Colonic mucosa (tissue), 4 donors: ENCODE results near the gene KCNA10. TPM values are rescaled to one million over a fixed set of nuclear protein-coding genes. Genes with fewer than 3 reads are reported as not detected.

Source experiments
- DNase-seq: peaks from one replicate; pipeline ENCODE4 v3.0.0-alpha.2; 2020
- H3K27ac ChIP-seq: fragments of 200-600 bp; one replicate; pipeline ENCODE4 v1.8.0; 2021
- H3K27me3 ChIP-seq: fragments of 200-600 bp; one replicate; pipeline ENCODE4 v1.8.0; 2021
- H3K36me3 ChIP-seq: fragments of 200-600 bp; one replicate; pipeline ENCODE4 v1.8.0; 2021
- H3K4me1 ChIP-seq: fragments of 200-600 bp; one replicate; pipeline ENCODE4 v1.8.0; 2021; ENCODE audit warnings: mild to moderate bottlenecking
- H3K4me3 ChIP-seq: fragments of 200-600 bp; one replicate; pipeline ENCODE4 v1.8.0; 2021
- H3K9ac ChIP-seq, 2 donors: one replicate each; pipeline ENCODE4 v1.7.0; 2013; ENCODE audit warnings: control low read depth in 2 of 2, low read depth in 2 of 2, low read length in 2 of 2
- H3K9me3 ChIP-seq: fragments of 200-600 bp; one replicate; pipeline ENCODE4 v1.8.0; 2021
- CTCF ChIP-seq: fragments of 200-600 bp; IDR thresholded peaks from one replicate; pipeline ENCODE4 v1.8.0; 2022; ENCODE audit warnings: antibody characterized with exemption, mild to moderate bottlenecking
- intact Hi-C: fragments of 100-400 bp; cut with DNase I; formaldehyde crosslinking; loops from one replicate; pipeline ENCODE4 v1.14.1; 2022
- total RNA-seq, 2 donors: library from RNA; stranded (reverse); fragmentation: NEBNext Ultra II Directional in 1 of 2; extraction: Animal tissue kit (Norgen Biotek cat#: 25700) in 1 of 2; gene quantifications; one replicate each; pipeline ENCODE4 v1.2.1, GENCODE V29; 2021
- donor health status: healthy.
- donor health status: DM: no; HTN: no; CAD: no.
- donor health status: DM: no; HTN: no; CAD: no.

The KCNA10 gene
- total RNA-seq, 2 donors from 2014 or later, result not detected

- H3K27ac ChIP-seq, result no peak overlapping the region
- no peaks in the 10 kb centered on the region for H3K27me3 ChIP-seq
- no peak for TF ChIP-seq CTCF
- no peak for DNase-seq
- no peak overlapping the region for H3K4me3 ChIP-seq
- no peaks in the 10 kb centered on the region for H3K36me3 ChIP-seq
- H3K4me1 ChIP-seq, result no peaks in the 10 kb centered on the region
- no peaks in the 10 kb centered on the region for H3K9me3 ChIP-seq
- intact Hi-C loops, result loop anchor here (10.0 kb wide), 1 partner anchor 289 kb away; no protein-coding TSS in a partner anchor
- no peak overlapping the region for H3K9ac ChIP-seq
Observed at GRCh38 chr1:110494036-110494435, 24.9 kb downstream of the KCNA10 start.

GRCh38 chr1:110493059-110493699, 25.8 kb downstream of the KCNA10 start:
- no peaks in the 10 kb centered on the region for H3K9me3 ChIP-seq
- no peak for DNase-seq
- intact Hi-C loops, result loop anchor here (10.0 kb wide), 1 partner anchor 288 kb away; no protein-coding TSS in a partner anchor

GRCh38 chr1:110492573-110492972, 26.4 kb downstream of the KCNA10 start:
- DNase-seq, result no peak
- Histone ChIP-seq H3K36me3 (no peaks in the 10 kb centered on the region), H3K27me3 (no peaks in the 10 kb centered on the region), H3K4me1 (no peaks in the 10 kb centered on the region), H3K27ac (no peak overlapping the region), H3K9ac (no peak overlapping the region), H3K9me3 (no peaks in the 10 kb centered on the region), H3K4me3 (no peak overlapping the region)
- intact Hi-C loops, result loop anchor here (10.0 kb wide), 1 partner anchor 288 kb away; no protein-coding TSS in a partner anchor
- TF ChIP-seq CTCF, result no peak

More at GRCh38 chr1:110493059-110493699, 25.8 kb downstream of the KCNA10 start:
- TF ChIP-seq CTCF, result no peak
- Histone ChIP-seq H3K27ac (no peak overlapping the region), H3K4me1 (no peaks in the 10 kb centered on the region), H3K4me3 (no peak overlapping the region), H3K36me3 (no peaks in the 10 kb centered on the region), H3K9ac (no peak overlapping the region), H3K27me3 (no peaks in the 10 kb centered on the region)

- no peak for DNase-seq
- Histone ChIP-seq H3K9me3 (no peaks in the 10 kb centered on the region), H3K27ac (no peak overlapping the region)
Observed at GRCh38 chr1:110490791-110491451, 28.1 kb downstream of the KCNA10 start.

More at GRCh38 chr1:110490791-110491451, 28.1 kb downstream of the KCNA10 start:
- TF ChIP-seq CTCF, result no peak
- no peaks in the 10 kb centered on the region for H3K36me3 ChIP-seq
- no peaks in the 10 kb centered on the region for H3K27me3 ChIP-seq
- no peak overlapping the region for H3K9ac ChIP-seq
- H3K4me3 ChIP-seq, result no peak overlapping the region
- intact Hi-C loops, result loop anchor here (10.0 kb wide), 1 partner anchor 286 kb away; no protein-coding TSS in a partner anchor
- no peaks in the 10 kb centered on the region for H3K4me1 ChIP-seq
